Measurements from ENCODE around the gene KCNN2.
A peak's percentile ranks its signal among the peaks of the same experiment; 100 is the strongest.
"Not testable (repeated sequence)": the region's sequence is repeated elsewhere in the genome, so short reads cannot be mapped to it uniquely, and the experiment has no call there.

The KCNN2 gene

DNA sequence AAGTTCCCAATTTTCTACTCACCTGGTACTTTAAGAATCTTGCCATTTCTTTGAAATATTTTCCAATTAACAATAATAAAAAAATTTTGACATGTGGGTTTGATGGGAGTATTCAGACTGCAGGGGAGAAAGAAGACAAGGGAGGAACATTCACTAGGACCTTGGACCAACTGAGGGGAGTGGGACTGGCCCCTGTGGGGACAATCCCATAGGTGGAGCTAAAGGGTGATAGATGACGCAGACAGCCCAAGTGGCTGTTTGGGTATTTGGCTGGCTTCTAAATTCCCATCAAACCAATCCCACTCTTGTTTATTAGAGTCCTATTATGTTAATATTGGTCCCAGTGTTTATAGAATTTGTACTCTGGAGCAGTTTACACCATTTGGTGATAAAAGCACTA lies 65.3 kb downstream of the KCNN2 start:
- DNase-seq: no peak

DNA sequence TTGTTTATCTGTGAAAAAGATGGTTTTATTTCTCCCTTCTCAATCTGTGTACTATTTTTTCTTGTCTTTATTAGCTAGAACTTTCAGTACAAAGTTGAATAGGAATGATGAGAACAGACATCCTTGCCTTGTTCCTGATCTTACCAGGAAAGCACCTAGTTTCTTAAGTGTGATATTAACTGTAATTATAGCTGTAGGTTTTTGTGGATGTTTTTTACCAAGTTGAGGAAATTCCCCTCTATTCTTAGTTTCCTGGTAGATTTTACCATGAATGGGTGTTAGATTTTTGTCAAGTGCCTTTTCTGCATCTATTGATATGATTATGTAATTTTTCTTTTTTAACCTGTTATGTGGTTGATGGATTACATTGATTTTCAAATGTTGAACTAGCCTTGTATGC lies 68.7 kb downstream of the KCNN2 start:
- DNase-seq: no peak

DNA sequence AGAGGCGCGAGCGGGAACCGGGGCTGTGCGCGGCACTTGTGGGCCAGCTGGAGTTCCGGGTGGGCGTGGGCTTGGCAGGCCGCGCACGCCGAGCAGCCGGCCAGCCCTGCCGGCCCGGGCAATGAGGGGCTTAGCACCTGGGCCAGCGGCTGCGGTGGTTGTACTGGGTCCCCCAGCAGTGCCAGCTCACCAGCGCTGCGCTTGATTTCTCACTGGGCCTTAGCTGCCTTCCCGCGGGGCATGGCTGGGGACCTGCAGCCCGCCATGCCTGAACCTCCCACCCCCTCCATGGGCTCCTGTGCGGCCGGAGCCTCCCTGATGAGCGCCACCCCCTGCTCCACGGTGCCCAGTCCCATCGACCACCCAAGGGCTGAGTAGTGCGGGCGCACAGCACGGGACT lies 70.8 kb downstream of the KCNN2 start:
- DNase-seq: not testable (repeated sequence)

DNA sequence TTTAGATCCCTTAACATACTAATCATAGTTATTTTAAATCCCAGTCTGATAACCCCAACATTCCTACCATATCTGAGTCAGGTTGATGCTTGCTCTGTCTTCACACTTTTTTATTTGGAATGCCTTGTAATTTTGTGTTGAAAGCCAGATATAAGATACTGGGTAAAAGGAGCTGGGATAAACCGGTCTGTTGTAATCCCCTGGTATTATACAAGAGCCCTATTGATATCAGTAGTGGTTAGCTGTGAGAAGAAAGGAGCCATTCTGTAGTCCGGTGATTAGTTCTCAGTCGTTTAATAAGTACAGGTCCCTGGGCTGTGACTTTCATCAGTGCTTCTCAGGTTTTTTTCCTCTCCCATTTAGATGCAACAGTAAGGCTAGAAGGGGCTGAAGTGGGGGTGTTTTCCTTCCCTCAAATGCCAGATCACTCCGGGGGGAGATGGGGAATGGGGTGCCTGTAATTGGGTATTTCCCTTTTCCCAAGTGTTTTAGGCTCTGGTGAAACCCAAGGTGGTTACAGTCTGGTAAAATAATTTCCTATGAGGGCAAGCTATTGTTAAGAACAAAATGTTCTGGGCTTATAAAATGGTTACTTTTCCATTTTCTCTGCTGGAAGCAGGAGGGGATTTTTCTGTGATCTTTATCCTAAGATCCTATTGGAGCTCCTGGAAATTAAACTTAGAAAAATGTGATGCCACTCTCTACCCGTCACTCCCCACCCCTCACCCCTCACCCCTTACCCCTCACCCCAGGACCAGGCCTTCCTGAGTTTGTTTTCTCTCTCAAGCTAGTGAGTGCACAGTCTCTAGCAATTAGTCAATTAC lies 72.7 kb downstream of the KCNN2 start:
- no peak for DNase-seq

DNA sequence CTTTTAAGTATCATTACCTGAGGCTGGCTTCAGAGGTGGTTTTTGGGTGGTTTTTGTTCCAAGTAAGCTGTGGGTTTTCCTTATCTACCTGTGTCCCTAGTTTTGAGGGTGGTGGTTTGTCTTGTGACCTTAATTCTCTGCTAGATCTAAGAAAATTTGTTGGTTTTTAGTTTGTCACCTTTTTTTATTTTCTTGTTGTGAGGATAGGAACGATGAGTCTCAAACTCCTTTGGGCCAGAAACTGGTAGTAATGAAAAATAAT lies 73.3 kb downstream of the KCNN2 start:
- no peak for DNase-seq

DNA sequence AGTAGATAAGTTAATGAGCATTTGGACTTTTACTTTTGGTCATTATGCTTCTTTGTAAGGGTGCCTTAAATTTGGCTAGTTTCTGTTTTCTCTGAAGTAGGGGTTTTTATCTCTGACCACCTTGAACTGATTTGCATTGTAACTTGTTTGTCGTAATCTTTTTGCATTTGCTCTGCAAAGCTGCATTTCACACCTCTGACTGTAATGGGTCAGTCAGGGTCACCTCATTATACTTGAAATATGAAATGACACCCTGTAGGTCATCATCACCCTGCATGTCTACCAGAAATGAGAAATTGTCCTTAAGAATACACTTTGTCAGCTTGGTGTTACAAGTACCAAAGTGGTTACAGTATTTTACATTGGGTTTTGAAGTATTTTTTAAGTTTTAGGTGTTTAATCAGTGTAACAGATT lies 74.0 kb downstream of the KCNN2 start:
- DNase-seq: no peak

DNA sequence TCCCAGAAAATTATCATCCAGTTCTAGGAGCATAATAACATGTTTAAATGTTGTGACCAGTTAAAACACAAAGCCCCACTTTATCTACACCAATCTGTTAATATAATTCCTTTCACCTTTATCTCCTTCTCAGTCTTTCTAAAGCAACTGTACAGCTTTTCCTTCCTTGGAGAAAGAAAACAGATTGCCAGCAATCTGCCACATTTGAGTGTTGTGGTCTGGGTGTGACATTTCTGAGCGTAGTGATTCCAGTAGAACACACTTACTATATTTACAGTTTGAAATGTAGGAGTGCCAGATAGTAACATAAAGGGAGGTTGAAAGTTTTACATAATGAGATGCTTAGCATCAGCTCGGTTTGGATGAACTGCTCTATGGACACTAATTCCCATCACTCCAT lies 76.1 kb downstream of the KCNN2 start:
- no peak for DNase-seq

DNA sequence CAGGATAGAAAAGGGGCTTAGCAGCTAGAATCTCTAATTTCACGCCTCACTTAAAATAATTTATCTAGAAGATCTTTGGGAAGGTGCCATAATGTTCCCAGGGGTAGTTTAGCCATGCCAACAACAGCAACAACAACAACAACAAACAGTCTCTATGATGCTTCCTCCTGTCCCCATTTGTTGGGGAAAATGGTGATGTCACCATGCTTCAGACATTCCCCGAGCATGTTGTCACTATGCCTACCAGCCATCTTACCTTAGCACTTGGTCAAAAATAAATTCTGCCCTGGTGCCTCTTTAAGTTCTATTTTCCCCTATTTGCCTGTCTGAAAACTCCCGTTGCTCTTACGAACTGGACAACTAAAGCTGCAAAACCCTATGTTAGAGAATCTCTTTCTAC lies 76.6 kb downstream of the KCNN2 start:
- no peak for DNase-seq

DNA sequence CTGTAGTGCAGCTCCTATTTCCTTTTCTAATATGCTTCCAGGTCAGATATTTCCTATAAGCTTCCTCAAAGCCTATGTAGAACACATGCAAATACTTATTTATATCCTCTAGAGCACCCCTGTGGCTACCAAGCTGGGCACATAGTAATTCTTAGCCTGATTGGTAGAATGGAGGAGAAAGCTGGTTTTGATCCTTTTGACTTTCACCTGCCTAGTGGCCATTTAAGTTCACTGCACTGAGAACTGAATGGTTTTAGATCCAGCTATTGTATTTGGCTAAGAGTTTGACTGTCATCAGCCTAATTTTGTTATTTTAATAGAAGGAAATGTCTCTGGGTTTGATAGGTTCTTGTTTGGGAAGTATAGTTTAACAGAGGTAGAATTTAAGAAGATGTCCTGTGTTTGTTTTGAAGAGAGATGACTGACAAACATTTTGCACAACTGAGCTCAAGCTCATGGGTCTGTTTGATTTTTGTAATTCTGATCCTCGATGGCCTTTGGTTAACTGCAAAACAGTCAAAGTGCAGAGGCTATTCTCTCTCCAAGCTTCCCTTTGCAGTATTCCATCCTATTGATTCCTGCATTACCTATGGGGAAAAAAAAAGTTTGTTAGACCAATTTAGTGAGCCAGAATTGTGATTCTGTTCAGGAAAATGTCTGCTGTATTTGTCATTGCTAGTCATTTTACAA lies 85.4 kb downstream of the KCNN2 start:
- DNase-seq: no peak

DNA sequence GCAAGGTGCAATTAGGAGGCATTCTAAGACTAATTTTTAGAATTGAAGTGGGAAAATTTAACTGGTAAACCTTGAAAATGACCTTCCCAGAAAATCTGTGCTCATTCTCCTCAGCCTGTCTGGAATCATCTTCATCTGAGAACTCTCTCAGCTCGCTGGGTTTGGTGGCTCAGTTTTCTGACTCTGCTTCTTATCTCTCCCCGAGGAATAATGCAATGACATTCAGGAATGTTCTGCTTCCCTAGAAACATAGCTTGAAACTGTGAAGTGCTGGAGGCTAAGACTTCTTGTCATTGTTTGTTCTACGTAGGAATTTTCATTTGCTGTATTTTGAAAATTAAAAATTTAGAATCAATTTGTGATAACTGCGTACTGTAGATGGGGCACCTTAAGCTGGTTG lies 86.6 kb downstream of the KCNN2 start:
- no peak for DNase-seq

DNA sequence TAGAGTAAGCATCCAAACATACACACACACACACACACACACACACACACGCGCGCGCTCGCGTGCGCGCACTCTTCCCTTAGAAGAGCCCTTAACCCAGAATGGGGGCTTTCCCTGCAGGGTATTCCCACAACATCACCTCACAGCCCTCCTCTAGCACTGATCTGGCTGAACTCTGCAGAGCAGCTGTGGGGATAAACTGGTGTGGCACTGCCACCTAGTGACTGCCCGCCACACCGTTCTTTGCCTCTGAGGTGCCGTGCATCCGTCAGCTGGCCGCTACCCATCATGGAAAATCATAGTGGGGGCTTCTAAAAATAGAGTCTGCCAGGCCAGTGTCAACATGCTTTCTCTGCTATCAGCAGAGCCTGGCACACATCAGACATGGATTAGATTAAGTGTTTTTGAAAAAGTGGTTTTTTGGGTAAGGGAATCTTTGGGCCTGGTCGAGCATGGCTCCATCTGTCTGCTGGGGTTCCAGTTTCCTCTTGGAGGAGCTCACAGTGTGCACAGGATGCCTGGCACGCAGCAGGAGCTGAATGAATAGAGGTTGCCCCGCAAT lies 88.1 kb downstream of the KCNN2 start:
- peak; percentile 54 for DNase-seq

DNA sequence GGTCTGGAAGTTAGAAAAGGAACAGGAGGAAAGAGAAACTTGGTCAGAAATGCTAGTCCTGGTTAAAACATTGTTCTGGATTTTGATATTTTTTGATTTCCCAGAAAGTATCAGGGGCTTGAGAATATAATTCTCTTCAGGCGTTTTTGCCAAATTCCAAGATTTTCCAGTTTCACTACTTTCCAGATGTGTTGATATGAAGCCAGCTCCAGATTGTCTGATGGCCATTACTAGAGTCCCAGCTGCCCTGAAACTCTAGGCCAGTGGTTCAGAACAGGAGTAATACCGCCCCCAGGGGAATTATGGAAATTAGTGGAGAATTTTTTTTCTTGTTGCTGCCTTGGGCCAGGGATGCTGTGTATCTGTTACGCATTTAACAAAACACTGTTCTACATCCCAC lies 88.6 kb downstream of the KCNN2 start:
- DNase-seq: peak; percentile 18

DNA sequence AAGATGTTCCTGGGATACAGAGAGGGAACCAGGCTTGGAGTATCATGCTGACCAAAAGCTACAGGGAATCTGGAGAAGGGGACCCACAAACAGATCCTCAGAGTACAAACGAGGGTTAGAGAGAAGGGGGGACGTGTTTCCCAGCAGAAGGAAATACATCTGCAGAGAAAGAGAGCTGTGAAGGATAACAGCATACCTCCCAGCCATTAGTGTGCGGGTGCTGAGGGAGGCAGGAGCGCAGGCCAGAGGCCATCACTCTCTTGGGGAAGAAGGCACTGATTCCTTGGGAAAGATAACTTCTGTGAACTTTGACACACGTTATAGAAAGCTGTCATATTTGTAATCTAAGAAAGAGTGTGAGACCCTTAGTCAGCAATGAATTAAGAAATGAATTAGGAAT lies 96.9 kb downstream of the KCNN2 start:
- DNase-seq: no peak

DNA sequence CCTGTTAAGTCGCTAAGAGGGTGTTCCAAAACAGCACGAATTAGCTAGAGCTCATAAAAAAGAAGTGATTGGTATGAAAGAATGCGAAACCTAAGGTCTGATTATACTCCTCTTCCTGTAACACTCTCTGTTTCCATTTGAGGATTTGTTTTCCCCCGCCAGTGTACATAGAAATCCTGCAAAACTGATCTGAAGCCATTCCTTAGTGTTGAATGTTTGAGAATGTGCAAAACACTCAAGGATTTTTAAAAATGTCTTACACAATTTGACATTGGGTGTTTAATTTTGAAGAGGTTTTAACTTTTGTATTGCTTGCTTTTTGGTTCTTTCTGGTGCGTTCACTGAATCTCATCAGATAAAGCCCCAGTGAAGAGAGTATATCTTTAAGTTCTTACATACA lies 105.3 kb downstream of the KCNN2 start:
- no peak for DNase-seq

DNA sequence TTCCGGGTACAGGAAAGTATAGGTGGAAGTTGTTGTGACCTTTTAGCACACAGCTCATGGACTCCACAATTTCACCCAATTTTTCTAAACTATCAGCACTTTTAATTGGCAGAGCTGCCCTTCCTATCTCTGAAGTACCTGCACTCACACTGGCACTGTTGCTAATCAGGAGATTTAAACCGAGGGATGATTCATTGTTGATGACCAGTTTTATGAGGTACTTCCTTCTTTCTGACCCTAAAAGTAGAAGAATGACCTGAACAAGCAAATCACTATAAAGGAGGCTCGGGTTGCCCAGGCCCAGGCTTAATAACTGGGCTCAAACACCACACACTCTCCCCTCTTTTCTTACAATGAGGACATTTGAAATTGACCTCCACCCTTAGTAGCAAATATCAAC lies 105.9 kb downstream of the KCNN2 start:
- no peak for DNase-seq

DNA sequence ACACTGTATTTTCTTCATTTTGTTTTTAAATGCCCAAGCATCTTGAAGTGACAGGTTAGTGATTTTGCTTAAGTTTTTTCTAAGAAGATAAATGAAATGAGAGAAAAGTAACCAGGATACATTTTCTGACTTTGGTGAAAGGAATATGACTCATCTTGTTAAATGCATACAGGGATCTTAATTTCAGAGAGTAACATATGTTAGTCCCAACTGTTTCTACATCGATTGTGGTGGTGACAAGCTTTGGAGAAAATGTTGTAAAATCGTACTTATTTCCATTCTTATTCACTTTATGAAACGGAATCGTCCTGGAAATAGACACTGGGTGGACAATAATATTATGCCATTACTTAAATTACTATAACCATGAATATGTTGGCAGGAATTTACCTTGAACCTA lies 107.5 kb downstream of the KCNN2 start:
- no peak for DNase-seq

DNA sequence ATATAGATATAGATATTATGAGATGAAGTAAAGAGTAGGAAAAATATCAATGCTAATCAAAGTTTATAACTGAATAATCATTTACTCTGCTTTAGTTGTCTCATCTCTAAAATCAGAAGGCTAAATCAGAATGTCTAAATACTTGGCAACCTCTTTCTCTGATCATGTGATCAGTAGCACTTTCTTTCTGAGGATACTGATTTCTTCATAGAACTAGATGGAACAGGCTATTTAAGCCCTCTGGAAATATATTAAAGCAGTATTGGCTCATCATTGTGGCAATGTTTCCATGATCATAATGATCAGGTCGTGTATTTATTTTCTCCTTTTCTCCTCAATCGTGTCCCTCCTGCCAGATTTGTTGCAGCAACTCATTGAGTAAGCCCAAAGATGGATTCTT lies 109.7 kb downstream of the KCNN2 start:
- no peak for DNase-seq

DNA sequence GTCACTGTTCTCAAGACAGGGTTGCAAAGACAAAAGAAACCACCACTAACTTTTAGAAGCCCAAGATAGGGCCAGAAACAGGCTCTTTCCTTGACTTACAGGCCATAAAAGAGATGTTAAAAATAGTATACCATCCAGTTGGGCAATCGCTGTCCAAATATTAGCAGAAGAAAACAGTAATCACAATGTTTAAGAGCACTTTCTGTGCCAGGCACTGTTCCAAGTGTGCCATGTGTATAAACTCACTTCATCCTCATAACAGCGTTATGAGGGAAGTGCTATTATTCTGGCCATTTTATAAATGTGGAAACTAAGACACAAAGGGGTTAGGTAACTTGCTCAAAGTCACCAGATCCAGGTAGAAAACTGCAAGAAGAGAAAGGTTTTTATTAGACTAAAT lies 111.7 kb downstream of the KCNN2 start:
- no peak for DNase-seq

DNA sequence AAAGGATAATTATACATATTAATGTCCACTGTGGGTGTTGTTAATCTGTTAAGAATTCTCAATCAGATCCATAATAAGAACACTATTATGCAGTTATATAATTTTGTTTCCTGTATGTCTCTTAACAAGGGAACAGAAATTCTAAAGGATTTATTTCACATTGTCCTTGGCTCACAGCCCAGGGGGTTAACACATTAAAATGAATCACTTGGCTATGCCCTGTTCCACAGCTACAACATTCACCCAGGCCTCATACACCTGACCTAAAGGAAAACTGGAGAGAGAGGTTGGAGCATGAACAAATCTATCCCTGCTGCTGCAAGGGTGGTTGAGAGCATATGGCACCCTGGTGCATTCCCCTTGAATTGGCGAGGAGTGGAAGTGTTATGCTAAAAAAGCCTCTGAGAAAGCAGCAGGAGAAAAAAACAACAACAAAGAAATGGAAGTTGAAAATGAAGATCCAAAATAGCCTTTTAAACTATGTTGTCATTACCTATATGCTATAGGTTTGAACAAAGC lies 116.0 kb downstream of the KCNN2 start:
- DNase-seq: no peak

DNA sequence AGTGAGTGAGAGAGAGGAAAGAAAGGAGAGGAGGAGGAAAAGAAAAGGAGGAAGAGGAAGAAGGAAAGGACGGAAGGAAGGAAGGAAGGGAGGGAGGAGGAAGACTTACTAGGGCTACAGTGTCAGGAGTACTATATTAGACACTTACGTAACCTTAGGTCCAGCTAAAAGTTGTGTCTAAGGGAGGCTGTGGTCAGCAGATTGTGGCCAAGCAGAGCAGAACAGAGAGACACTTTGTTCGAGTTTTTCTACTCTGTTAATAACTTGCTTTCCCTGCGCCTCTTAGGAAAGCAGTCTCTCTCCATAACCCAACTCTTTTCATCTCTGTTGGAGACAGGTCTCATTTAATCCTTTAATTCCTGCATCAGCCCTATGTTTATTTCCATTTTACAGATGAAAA lies 138.9 kb downstream of the KCNN2 start:
- no peak for DNase-seq

DNA sequence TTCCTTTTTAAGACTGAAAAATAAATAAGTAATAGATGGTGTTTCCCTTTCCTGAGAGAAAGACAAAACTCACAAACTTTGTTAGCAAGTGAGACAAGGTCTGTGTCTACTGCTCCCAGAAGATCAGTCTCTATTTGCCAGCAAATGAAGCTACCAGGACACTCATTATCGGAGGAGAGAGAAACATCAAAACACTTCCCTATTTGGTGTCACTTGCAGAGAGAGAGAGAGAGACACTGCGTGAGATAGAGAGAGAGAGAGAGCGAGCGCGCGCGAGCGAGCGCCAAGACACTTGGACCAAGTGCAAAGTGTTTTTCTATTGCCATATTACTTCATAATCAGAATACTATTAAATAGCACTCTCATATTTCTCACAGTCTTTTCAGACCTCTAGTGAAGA lies 142.7 kb downstream of the KCNN2 start:
- no peak for DNase-seq

DNA sequence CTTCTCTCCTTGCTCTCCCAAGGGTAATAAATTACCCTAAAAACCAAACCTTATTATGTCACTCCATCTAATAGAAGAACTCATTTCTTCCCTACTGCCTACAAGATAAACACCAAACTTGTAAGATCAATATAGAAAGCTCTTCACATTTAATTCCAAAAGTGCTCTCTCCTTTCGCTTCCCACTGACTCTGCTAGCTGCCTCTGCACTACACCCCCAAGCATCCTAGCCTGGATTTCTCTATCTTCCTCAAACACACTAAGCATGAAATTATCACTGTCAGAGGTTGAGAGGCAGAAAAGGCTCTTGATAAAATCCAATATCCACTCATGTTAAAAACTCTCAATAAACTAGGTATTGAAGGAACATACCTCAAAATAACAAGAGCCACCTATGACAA lies 162.4 kb downstream of the KCNN2 start:
- no peak for DNase-seq

DNA sequence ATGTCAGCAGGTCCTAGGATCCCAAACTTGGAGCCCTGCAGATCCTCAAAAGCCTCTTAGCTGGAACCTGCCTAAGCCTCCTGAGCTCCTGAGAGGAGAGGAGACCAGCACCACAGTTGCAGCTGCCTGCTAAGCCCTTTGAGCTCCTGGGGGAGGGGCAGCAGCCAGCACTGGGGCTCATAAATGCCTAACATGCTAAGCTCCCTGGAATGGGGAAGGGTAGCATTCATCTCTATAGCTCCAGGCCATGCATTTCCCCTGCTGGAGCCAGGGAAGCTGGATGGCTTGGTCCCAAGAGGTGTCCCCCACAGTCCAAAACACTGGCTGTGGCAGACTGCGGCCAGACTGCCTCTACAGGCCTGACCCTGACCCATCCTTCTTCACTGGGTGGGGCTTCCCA lies 182.7 kb downstream of the KCNN2 start:
- no peak for DNase-seq
